T-cell (primary cell): ENCODE measurements around the gene SESN1. TPM values are rescaled to one million over a fixed set of nuclear protein-coding genes. Genes with fewer than 3 reads are reported as not detected.
A peak's percentile ranks its signal among the peaks of the same experiment; 100 is the strongest.

Experiments
- ATAC-seq, 4 experiments: fragments of 200-7000 bp in 3 of 4; fragments of 150-1000 bp in 1 of 4; cut with Tn5 transposase; replicated peaks in 1 of 4; 1 replicate in 3 of 4; 2 replicates in 1 of 4; pipeline ENCODE4 v1.10.0; 2021; ENCODE audit warnings: moderate library complexity in 3 of 4, mild to moderate bottlenecking in 2 of 4, moderate number of reproducible peaks in 1 of 4
- CTCF ChIA-PET, 2 donors: fragments of 300-600 bp; sonication (Branson Sonifier 250); formaldehyde crosslinking; loops; one replicate each; lab custom pipeline; 2022; ENCODE audit warnings: antibody characterized with exemption in 2 of 2; lab: Charles Lee
- POLR2A ChIA-PET, 2 donors: fragments of 300-600 bp; sonication (Branson Sonifier 250); formaldehyde crosslinking; loops; one replicate each; lab custom pipeline; 2022; ENCODE audit warnings: antibody characterized with exemption in 2 of 2; lab: Charles Lee
- DNase-seq, 35 experiments: peaks; one replicate each; pipeline versions ENCODE4 v3.0.0 to v3.0.0-alpha.2; 2013 to 2023
- H3K27ac ChIP-seq: one replicate; pipeline ENCODE4 v1.5.1; 2013; ENCODE audit warnings: low read length
- H3K27me3 ChIP-seq, 2 experiments: replicated peaks in 1 of 2; 1 replicate in 1 of 2; 2 replicates in 1 of 2; pipeline versions ENCODE4 v1.6.1 to v1.7.0; 2013; ENCODE audit warnings: low read length in 1 of 2, mixed read lengths in 1 of 2; ENCODE audit not compliant: control insufficient read depth in 2 of 2, insufficient read depth in 2 of 2; ENCODE audit errors: extremely low read depth in 1 of 2
- H3K36me3 ChIP-seq, 2 donors: 1 replicate in 1 of 2; 2 replicates in 1 of 2; pipeline versions ENCODE4 v1.6.1 to v1.7.0; 2013; ENCODE audit warnings: low read length in 1 of 2; ENCODE audit not compliant: control insufficient read depth in 2 of 2, insufficient read depth in 1 of 2; ENCODE audit errors: extremely low read depth in 1 of 2
- H3K4me1 ChIP-seq, 2 experiments: 1 replicate in 1 of 2; 2 replicates in 1 of 2; pipeline versions ENCODE4 v1.6.1 to v1.7.0; 2013; ENCODE audit warnings: low read length in 2 of 2, mixed read lengths in 1 of 2; ENCODE audit not compliant: insufficient read depth in 2 of 2, control insufficient read depth in 1 of 2; ENCODE audit errors: extremely low read depth in 1 of 2
- H3K4me3 ChIP-seq, 2 donors: 1 replicate in 1 of 2; 2 replicates in 1 of 2; pipeline versions ENCODE4 v1.5.1 to v1.7.0; 2013; ENCODE audit warnings: mild to moderate bottlenecking in 2 of 2, low read length in 1 of 2, moderate library complexity in 1 of 2; ENCODE audit not compliant: control insufficient read depth in 1 of 2; ENCODE audit errors: extremely low read depth in 1 of 2
- H3K9me3 ChIP-seq: 2 replicates; pipeline ENCODE4 v1.7.0; 2013
- H3K27ac Mint-ChIP-seq, 2 donors: one replicate each; pipeline ENCODE4 v1.8.0; 2020 to 2021; ENCODE audit warnings: mild to moderate bottlenecking in 2 of 2, mixed read lengths in 2 of 2
- H3K27me3 Mint-ChIP-seq, 2 donors: one replicate each; pipeline ENCODE4 v1.8.0; 2021 to 2022; ENCODE audit warnings: mixed read lengths in 2 of 2
- H3K36me3 Mint-ChIP-seq: one replicate; pipeline ENCODE4 v1.8.0; 2021; ENCODE audit warnings: mixed read lengths
- H3K4me1 Mint-ChIP-seq, 3 donors: one replicate each; pipeline ENCODE4 v1.8.0; 2020 to 2022; ENCODE audit warnings: mixed read lengths in 3 of 3, mild to moderate bottlenecking in 1 of 3
- H3K4me3 Mint-ChIP-seq, 3 donors: one replicate each; pipeline ENCODE4 v1.8.0; 2020 to 2022; ENCODE audit warnings: mild to moderate bottlenecking in 3 of 3, mixed read lengths in 3 of 3, moderate library complexity in 3 of 3
- H3K9me3 Mint-ChIP-seq, 3 donors: one replicate each; pipeline ENCODE4 v1.8.0; 2020 to 2022; ENCODE audit warnings: mixed read lengths in 3 of 3
- WGBS: methylation state at CpG from one replicate; pipeline ENCODE4 v1.1.5; 2013; ENCODE audit warnings: missing lambda C conversion rate; ENCODE audit not compliant: insufficient coverage; 5-methylcytosine and 5-hydroxymethylcytosine counted together
- total RNA-seq, 35 experiments: library from RNA in 6 of 35; stranded (reverse) in 6 of 35; fragments of 120-200 nt in 1 of 35; gene quantifications; one replicate each; pipeline versions ENCODE4 v1.2.1 to v1.2.4 and lab custom pipeline; 2013 to 2026

SESN1 gene
- total RNA-seq, 5 donors from 2014 or later (not counting 1 experiment from before 2014, with no cell fraction given), result 24.2 to 75.5 (median 33.1) TPM

- ATAC-seq (no peak), DNase-seq (no peak)
- Mint-ChIP-seq H3K27ac (peak overlapping the region; percentile 21 to 68), H3K4me3 (no peak overlapping the region), H3K36me3 (no peaks in the 10 kb centered on the region), H3K27me3 (no peaks in the 10 kb centered on the region), H3K4me1 (peaks cover 46 to 55% (median 46%) of the 10 kb centered on the region in 3 donors), H3K9me3 (no peaks in the 10 kb centered on the region)
- CTCF ChIA-PET, result interaction anchor here (0.6 to 6.7 kb wide), 6 partner anchors 15 to 527 kb away, joined by 3 to 77 read pairs (median 3); no protein-coding TSS in a partner anchor
- POLR2A ChIA-PET, result interaction anchor here in 1 of 2 donors (0.5 to 0.9 kb wide), 3 partner anchors 10 to 524 kb away, joined by 3 to 5 read pairs (median 3); partner anchors contain the start of gene SESN1
- Histone ChIP-seq H3K36me3 (no peaks in the 10 kb centered on the region), H3K4me3 (no peak overlapping the region), H3K27me3 (no peaks in the 10 kb centered on the region), H3K9me3 (no peaks in the 10 kb centered on the region), H3K27ac (peak overlapping the region; percentile 20), H3K4me1 (peaks cover 9 to 18% of the 10 kb centered on the region in 2 experiments)
- WGBS, result no CpG with 5 or more reads among the region's 2 CpGs
Observed at GRCh38 chr6:109069746-109070145, 24.9 kb downstream of the SESN1 start.

- POLR2A ChIA-PET, result no interaction called here
- peak overlapping the region; percentile 53 to 76 for H3K27ac Mint-ChIP-seq
- no peaks in the 10 kb centered on the region for H3K27me3 Mint-ChIP-seq
- H3K27ac ChIP-seq, result no peak overlapping the region
- no peak overlapping the region for H3K4me3 ChIP-seq
- CTCF ChIA-PET, result interaction anchor here in 1 of 2 donors (0.7 to 1.5 kb wide), 2 partner anchors 10 to 417 kb away, joined by 3 to 12 read pairs; no protein-coding TSS in a partner anchor
- no peaks in the 10 kb centered on the region for H3K9me3 Mint-ChIP-seq
- H3K4me3 Mint-ChIP-seq, result peak overlapping the region in 1 of 3 donors; percentile 46
- no peaks in the 10 kb centered on the region for H3K27me3 ChIP-seq
- peaks cover 14 to 16% of the 10 kb centered on the region in 2 experiments for H3K4me1 ChIP-seq
- 72% methylated on average over 2 of the region's 4 CpGs for WGBS
- no peaks in the 10 kb centered on the region for H3K9me3 ChIP-seq
- ATAC-seq, result peak in 2 of 4 experiments; percentile 21 to 30
- no peaks in the 10 kb centered on the region for H3K36me3 ChIP-seq
- H3K4me1 Mint-ChIP-seq, result peaks cover 55 to 73% (median 68%) of the 10 kb centered on the region in 3 donors
- DNase-seq, result no peak
- H3K36me3 Mint-ChIP-seq, result no peaks in the 10 kb centered on the region
Observed at GRCh38 chr6:109062767-109063352, 31.8 kb downstream of the SESN1 start.

DNA sequence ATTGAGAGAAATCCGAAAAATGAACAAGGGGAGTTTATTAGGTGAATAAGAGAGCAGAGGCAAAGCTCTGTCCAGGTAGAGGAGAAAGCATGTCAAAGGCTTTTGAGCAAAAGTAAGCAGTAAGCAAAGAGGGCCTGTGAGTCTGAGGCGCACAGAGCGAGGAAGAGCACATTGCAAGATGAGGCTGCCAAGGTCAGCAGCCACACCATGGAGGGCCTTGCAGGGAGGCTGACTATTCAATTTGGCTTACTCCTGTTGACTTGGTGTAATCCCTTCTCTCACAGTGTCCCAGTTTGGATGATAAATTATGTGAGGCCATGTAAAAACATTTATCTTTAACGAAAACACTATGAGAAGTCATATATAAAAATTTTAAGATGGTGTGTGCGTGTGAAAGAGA is 32.4 kb downstream of the SESN1 start:
- Mint-ChIP-seq H3K27me3 (no peaks in the 10 kb centered on the region), H3K27ac (peak overlapping the region in 1 of 2 donors; percentile 18), H3K9me3 (no peaks in the 10 kb centered on the region), H3K4me3 (peak overlapping the region in 1 of 3 donors; percentile 7), H3K36me3 (no peaks in the 10 kb centered on the region), H3K4me1 (peaks cover 51 to 67% (median 66%) of the 10 kb centered on the region in 3 donors)
- Histone ChIP-seq H3K27me3 (no peaks in the 10 kb centered on the region), H3K9me3 (no peaks in the 10 kb centered on the region), H3K4me3 (no peak overlapping the region), H3K27ac (peak overlapping the region; percentile 35), H3K36me3 (no peaks in the 10 kb centered on the region), H3K4me1 (peaks cover 14 to 16% of the 10 kb centered on the region in 2 experiments)
- 100% methylated on average over 2 of the region's 5 CpGs for WGBS
- ATAC-seq, result no peak
- ChIA-PET CTCF (interaction anchor here in 1 of 2 donors (0.7 kb wide), 1 partner anchor 418 kb away, joined by 3 read pairs; no protein-coding TSS in a partner anchor), POLR2A (no interaction called here)
- DNase-seq, result no peak

- peak overlapping the region; percentile 87 for H3K27ac ChIP-seq
- POLR2A ChIA-PET, result no interaction called here
Observed at GRCh38 chr6:109060571-109060970, 34.1 kb downstream of the SESN1 start.

GRCh38 chr6:109059571-109060021 is 35.0 kb downstream of the SESN1 start:
- no peak overlapping the region for H3K4me3 ChIP-seq

More at GRCh38 chr6:109060571-109060970, 34.1 kb downstream of the SESN1 start:
- peaks cover 14 to 16% of the 10 kb centered on the region in 2 experiments for H3K4me1 ChIP-seq
- H3K9me3 ChIP-seq, result no peaks in the 10 kb centered on the region
- CTCF ChIA-PET, result interaction anchor here in 1 of 2 donors (1.1 to 1.7 kb wide), 2 partner anchors 12 to 14 kb away, joined by 4 read pairs; no protein-coding TSS in a partner anchor
- H3K27me3 Mint-ChIP-seq, result no peaks in the 10 kb centered on the region
- no peak overlapping the region for H3K4me3 ChIP-seq
- peak overlapping the region; percentile 37 to 57 for H3K27ac Mint-ChIP-seq
- H3K4me1 Mint-ChIP-seq, result peaks cover 47 to 71% (median 63%) of the 10 kb centered on the region in 3 donors
- H3K4me3 Mint-ChIP-seq, result no peak overlapping the region
- H3K36me3 ChIP-seq, result no peaks in the 10 kb centered on the region
- ATAC-seq (no peak), DNase-seq (no peak)
- H3K9me3 Mint-ChIP-seq, result no peaks in the 10 kb centered on the region
- H3K36me3 Mint-ChIP-seq, result peaks cover 4% of the 10 kb centered on the region
- H3K27me3 ChIP-seq, result no peaks in the 10 kb centered on the region
- no CpG with 5 or more reads among the region's 2 CpGs for WGBS

DNA sequence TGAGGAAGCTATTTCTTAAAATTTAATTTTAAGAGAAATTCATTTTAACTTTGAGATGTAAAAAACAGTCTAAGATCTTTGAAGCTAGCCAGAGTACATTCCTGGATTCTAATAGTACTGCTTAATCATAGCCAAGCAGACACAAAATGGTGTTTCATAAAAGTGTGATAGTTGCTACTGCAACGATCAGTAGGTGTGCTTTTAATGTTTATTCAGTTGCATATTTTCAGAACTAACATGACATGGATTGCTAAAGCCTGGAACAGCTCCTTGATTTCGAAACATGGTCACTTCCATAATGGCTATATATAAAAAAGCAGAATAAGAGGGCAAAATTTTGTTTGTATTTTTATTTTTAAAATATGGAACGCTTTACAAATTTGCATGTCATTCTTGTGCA is 35.5 kb downstream of the SESN1 start:
- POLR2A ChIA-PET, result no interaction called here
- DNase-seq, result no peak

More at GRCh38 chr6:109059571-109060021, 35.0 kb downstream of the SESN1 start:
- no peaks in the 10 kb centered on the region for H3K27me3 Mint-ChIP-seq
- Histone ChIP-seq H3K4me1 (peaks cover 14 to 16% of the 10 kb centered on the region in 2 experiments), H3K9me3 (no peaks in the 10 kb centered on the region), H3K27me3 (no peaks in the 10 kb centered on the region), H3K36me3 (no peaks in the 10 kb centered on the region), H3K27ac (peak overlapping the region; percentile 87)
- H3K27ac Mint-ChIP-seq, result peak overlapping the region; percentile 92 to 95
- ChIA-PET POLR2A (interaction anchor here in 1 of 2 donors (0.8 kb wide), 1 partner anchor 10 kb away, joined by 3 read pairs; no protein-coding TSS in a partner anchor), CTCF (interaction anchor here in 1 of 2 donors (0.7 to 1.7 kb wide), 4 partner anchors 9 to 49 kb away, joined by 3 to 4 read pairs (median 4); no protein-coding TSS in a partner anchor)
- peaks cover 4% of the 10 kb centered on the region for H3K36me3 Mint-ChIP-seq
- ATAC-seq, result peak; percentile 97 to 99 (median 99)
- peak overlapping the region; percentile 1 to 36 (median 11) for H3K4me3 Mint-ChIP-seq
- WGBS, result 0% methylated on average over 1 of the region's 4 CpGs
- no peaks in the 10 kb centered on the region for H3K9me3 Mint-ChIP-seq
- peaks cover 49 to 64% (median 58%) of the 10 kb centered on the region in 3 donors for H3K4me1 Mint-ChIP-seq
- peak in 9 of 35 experiments; percentile 3 to 76 (median 15) for DNase-seq

More for the DNA sequence above, 35.5 kb downstream of the SESN1 start:
- CTCF ChIA-PET, result interaction anchor here in 1 of 2 donors (0.9 kb wide), 1 partner anchor 49 kb away, joined by 4 read pairs; no protein-coding TSS in a partner anchor
- WGBS, result no CpG with 5 or more reads among the region's 3 CpGs
- H3K4me1 Mint-ChIP-seq, result peaks cover 46 to 59% (median 56%) of the 10 kb centered on the region in 3 donors
- no peaks in the 10 kb centered on the region for H3K36me3 ChIP-seq
- H3K27ac ChIP-seq, result peak overlapping the region; percentile 87
- H3K4me3 Mint-ChIP-seq, result no peak overlapping the region
- no peaks in the 10 kb centered on the region for H3K27me3 Mint-ChIP-seq
- H3K4me3 ChIP-seq, result no peak overlapping the region
- peak overlapping the region; percentile 92 to 95 for H3K27ac Mint-ChIP-seq
- no peak for ATAC-seq
- H3K9me3 Mint-ChIP-seq, result no peaks in the 10 kb centered on the region
- H3K9me3 ChIP-seq, result no peaks in the 10 kb centered on the region
- no peaks in the 10 kb centered on the region for H3K27me3 ChIP-seq
- peaks cover 4% of the 10 kb centered on the region for H3K36me3 Mint-ChIP-seq
- H3K4me1 ChIP-seq, result peaks cover 14 to 16% of the 10 kb centered on the region in 2 experiments
